Heart right ventricle (tissue), 16 donors: ENCODE data around the gene SCAF8. TPM values are rescaled to one million over a fixed set of nuclear protein-coding genes. Genes with fewer than 3 reads are reported as not detected.
A peak's percentile ranks its signal among the peaks of the same experiment; 100 is the strongest.

Experiments used
- ATAC-seq, 8 donors: fragments of 200-7000 bp; cut with Tn5 transposase; one replicate each; pipeline ENCODE4 v1.9.1; 2020; ENCODE audit warnings: mild to moderate bottlenecking in 8 of 8, moderate library complexity in 8 of 8, moderate number of reproducible peaks in 1 of 8
- DNase-seq, 2 donors: peaks; one replicate each; pipeline ENCODE4 v3.0.0-alpha.2; 2020
- H3K27ac ChIP-seq, 10 donors: fragments of 200-600 bp; sonication (generic) in 2 of 10; one replicate each; pipeline versions ENCODE4 v1.5.0 to v1.8.0; 2020 to 2022; ENCODE audit warnings: mild to moderate bottlenecking in 3 of 10
- H3K27me3 ChIP-seq, 7 donors: fragments of 200-600 bp; one replicate each; pipeline ENCODE4 v1.8.0; 2021 to 2022; ENCODE audit warnings: mild to moderate bottlenecking in 2 of 7
- H3K36me3 ChIP-seq, 9 donors: fragments of 200-600 bp; sonication (generic) in 1 of 9; one replicate each; pipeline versions ENCODE4 v1.5.0 to v1.8.0; 2020 to 2022; ENCODE audit warnings: mild to moderate bottlenecking in 2 of 9
- H3K4me1 ChIP-seq, 9 donors: fragments of 200-600 bp; sonication (generic) in 1 of 9; one replicate each; pipeline versions ENCODE4 v1.5.0 to v1.8.0; 2020 to 2022; ENCODE audit warnings: mild to moderate bottlenecking in 4 of 9
- H3K4me3 ChIP-seq, 10 donors: fragments of 200-600 bp; sonication (generic) in 2 of 10; one replicate each; pipeline versions ENCODE4 v1.5.0 to v1.8.0; 2020 to 2022; ENCODE audit warnings: mild to moderate bottlenecking in 7 of 10, moderate library complexity in 2 of 10
- H3K9me3 ChIP-seq, 11 donors: fragments of 200-600 bp in 10 of 11; sonication (generic) in 2 of 11; one replicate each; pipeline versions ENCODE4 v1.5.0 to v1.8.0; 2013 to 2022; ENCODE audit warnings: mild to moderate bottlenecking in 2 of 11, control low read depth in 1 of 11, moderate library complexity in 1 of 11
- CTCF ChIP-seq, 9 donors: fragments of 200-600 bp; sonication (generic) in 2 of 9; IDR thresholded peaks; one replicate each; pipeline versions ENCODE4 v1.5.0 to v1.8.0; 2021 to 2022; ENCODE audit warnings: antibody characterized with exemption in 9 of 9, mild to moderate bottlenecking in 5 of 9, moderate library complexity in 1 of 9
- WGBS, 2 donors: extraction: QIAGEN DNeasy Blood & Tissue Kit; methylation state at CpG; one replicate each; pipeline ENCODE4 v1.1.7; 2013; ENCODE audit warnings: inconsistent platforms in 1 of 2; 5-methylcytosine and 5-hydroxymethylcytosine counted together
- intact Hi-C, 10 donors: fragments of 100-400 bp; cut with DNase I; formaldehyde crosslinking; loops; one replicate each; pipeline versions ENCODE4 v1.11.1 to v1.14.2; 2022
- polyA plus RNA-seq, 2 donors: library from polyadenylated mRNA; stranded (reverse); fragments of 200-250 nt; gene quantifications; one replicate each; pipeline ENCODE4 v1.2.3, GENCODE V29; 2013
- total RNA-seq, 10 donors: library from RNA; stranded (reverse); fragmentation: NEBNext Ultra II Directional in 3 of 10; extraction: Animal tissue kit (Norgen Biotek cat#: 25700) in 3 of 10; gene quantifications; one replicate each; pipeline versions ENCODE4 v1.2.1 to v1.2.4, GENCODE V29; 2021 to 2023
- donor health status: Arrhythmogenic right ventricular cardiomyopathy.
- donor health status: ischemic (EF 13 %, LVEDD 7.1; RV severe dilation, severe dysfunction).
- donor health status: healthy with polysubstance abuse.
- donor health status: DM: no; HTN: yes; CAD: no.
- donor health status: DM: no; HTN: no; CAD: no.
- donor health status: ischemic (EF 25% LVEDD 6.9; RV normal size, moderate dysfunction).
- donor health status: ischemic (EF 25% LVEDD 5.7; RV mildly dilated, moderate dysfunction).
- donor health status: healthy.
- donor health status: DM: yes; HTN: yes; CAD: no.
- donor health status: Ischemic cardiomyopathy.
- donor health status: ischemic (EF 35%, LVEDD 5.7; RV mildly dilated, moderate dysfunction).
- donor health status: nonischemic (EF 11% LVEDD 7.7; RV severe dilation, severe dysfunction).
- donor health status: DM: yes; HTN: yes; CAD: no.
- donor health status: PGD.
- donor health status: ischemic (EF 29% LVEDD 5.4; RV normal size, mild dysfunction).
- donor health status: nonischemic (EF 23%, LVEDD 6.1; RV moderate dilation, normal function).

Gene SCAF8
- total and polyA plus RNA-seq, 12 donors = 6.7 to 96.1 (median 62.8) TPM

GRCh38 chr6:154815938-154816820, 83.0 kb downstream of the SCAF8 start:
- ATAC-seq (no peak), DNase-seq (no peak)
- peaks cover 0 to 100% (median 75%) of the 10 kb centered on the region in 9 donors for H3K36me3 ChIP-seq
- H3K27ac ChIP-seq = no peak overlapping the region
- no peaks in the 10 kb centered on the region for H3K9me3 ChIP-seq
- WGBS, 2 donors = 77 to 81% methylated on average over 5 of the region's 5 CpGs
- TF ChIP-seq CTCF (IDR thresholded peaks at IDR 0.05) = no peak
- no peak overlapping the region for H3K4me3 ChIP-seq
- intact Hi-C loops = no loop called here
- H3K4me1 ChIP-seq = no peaks in the 10 kb centered on the region
- no peaks in the 10 kb centered on the region for H3K27me3 ChIP-seq

GRCh38 chr6:154821099-154821498, 87.9 kb downstream of the SCAF8 start:
- DNase-seq = no peak
- H3K4me1 ChIP-seq = peaks cover 3 to 33% (median 23%) of the 10 kb centered on the region in 9 donors
- H3K27me3 ChIP-seq = no peaks in the 10 kb centered on the region
- TF ChIP-seq CTCF (IDR thresholded peaks at IDR 0.05) = no peak
- no peak for ATAC-seq
- H3K9me3 ChIP-seq = no peaks in the 10 kb centered on the region
- WGBS, 2 donors = 96 to 100% methylated on average over 1 of the region's 1 CpG
- no peak overlapping the region for H3K27ac ChIP-seq
- intact Hi-C loops = loop anchor here in 1 of 10 donors (5.0 kb wide), 1 partner anchor 89 kb away; the partner anchor contains the start of gene SCAF8
- no peak overlapping the region for H3K4me3 ChIP-seq
- H3K36me3 ChIP-seq = peaks cover 0 to 100% (median 54%) of the 10 kb centered on the region in 9 donors

- DNase-seq (no peak), ATAC-seq (no peak)
- TF ChIP-seq CTCF (IDR thresholded peaks at IDR 0.05) = no peak
- Histone ChIP-seq H3K9me3 (no peaks in the 10 kb centered on the region), H3K36me3 (peaks cover 0 to 100% (median 49%) of the 10 kb centered on the region in 9 donors), H3K27me3 (no peaks in the 10 kb centered on the region), H3K4me3 (no peak overlapping the region), H3K4me1 (peaks cover 3 to 33% (median 23%) of the 10 kb centered on the region in 9 donors), H3K27ac (no peak overlapping the region)
- intact Hi-C loops = loop anchor here in 1 of 10 donors (5.0 kb wide), 1 partner anchor 89 kb away; the partner anchor contains the start of gene SCAF8
- WGBS, 2 donors = 90 to 91% methylated on average over 2 of the region's 2 CpGs
Measured at GRCh38 chr6:154821638-154822037, 88.4 kb downstream of the SCAF8 start.

- peak overlapping the region in 8 of 10 donors; percentile 4 to 52 (median 34) for H3K27ac ChIP-seq
- peaks cover 3 to 33% (median 23%) of the 10 kb centered on the region in 9 donors for H3K4me1 ChIP-seq
- DNase-seq (no peak), ATAC-seq (peak; percentile 74 to 91 (median 85))
- TF ChIP-seq CTCF (IDR thresholded peaks at IDR 0.05) = no peak
- peaks cover 0 to 100% (median 52%) of the 10 kb centered on the region in 9 donors for H3K36me3 ChIP-seq
- no peak overlapping the region for H3K4me3 ChIP-seq
- H3K9me3 ChIP-seq = no peaks in the 10 kb centered on the region
- no peaks in the 10 kb centered on the region for H3K27me3 ChIP-seq
- WGBS, 2 donors = 79 to 81% methylated on average over 2 of the region's 2 CpGs
- intact Hi-C loops = loop anchor here in 1 of 10 donors (5.0 kb wide), 1 partner anchor 91 kb away; the partner anchor contains the start of gene SCAF8
Measured at GRCh38 chr6:154822947-154823558, 89.8 kb downstream of the SCAF8 start.
